Measurements from ENCODE around the gene CDH12.

CDH12 gene

GRCh38 chr5:22846693-22847092, 6.5 kb downstream of the CDH12 start:
- H3K4me1 ChIP-seq (ENCODE audit: control insufficient read depth, insufficient read depth, low read length): no peaks in the 10 kb centered on the region
- H3K4me3 ChIP-seq (ENCODE audit: low read length): no peak overlapping the region
- no peak overlapping the region for H3K27ac ChIP-seq (ENCODE audit: low read length)
- no peaks in the 10 kb centered on the region for H3K9me3 ChIP-seq (ENCODE audit: control insufficient read depth, insufficient read depth, low read length)
- no peaks in the 10 kb centered on the region for H3K27me3 ChIP-seq (ENCODE audit: control insufficient read depth, insufficient read depth, low read length)
- H3K36me3 ChIP-seq (ENCODE audit: control insufficient read depth, insufficient read depth, low read length): no peaks in the 10 kb centered on the region
- WGBS (ENCODE audit: insufficient coverage, insufficient read length): 100% methylated on average over 1 of the region's 2 CpGs
- no peak for DNase-seq (ENCODE audit: low read depth, low spot score)

GRCh38 chr5:22844636-22845035, 8.5 kb downstream of the CDH12 start:
- Histone ChIP-seq H3K27me3 (ENCODE audit: control insufficient read depth, insufficient read depth, low read length) (no peaks in the 10 kb centered on the region), H3K36me3 (ENCODE audit: control insufficient read depth, insufficient read depth, low read length) (no peaks in the 10 kb centered on the region), H3K4me1 (ENCODE audit: control insufficient read depth, insufficient read depth, low read length) (no peaks in the 10 kb centered on the region), H3K4me3 (ENCODE audit: low read length) (no peak overlapping the region), H3K9me3 (ENCODE audit: control insufficient read depth, insufficient read depth, low read length) (no peaks in the 10 kb centered on the region), H3K27ac (ENCODE audit: low read length) (no peak overlapping the region)
- DNase-seq (ENCODE audit: low read depth, low spot score): no peak
- no CpG with 5 or more reads among the region's 2 CpGs for WGBS (ENCODE audit: insufficient coverage, insufficient read length)

GRCh38 chr5:22844155-22844554, 9.0 kb downstream of the CDH12 start:
- DNase-seq (ENCODE audit: low read depth, low spot score): no peak
- Histone ChIP-seq H3K9me3 (ENCODE audit: control insufficient read depth, insufficient read depth, low read length) (no peaks in the 10 kb centered on the region), H3K27me3 (ENCODE audit: control insufficient read depth, insufficient read depth, low read length) (no peaks in the 10 kb centered on the region), H3K4me1 (ENCODE audit: control insufficient read depth, insufficient read depth, low read length) (no peaks in the 10 kb centered on the region), H3K36me3 (ENCODE audit: control insufficient read depth, insufficient read depth, low read length) (no peaks in the 10 kb centered on the region), H3K27ac (ENCODE audit: low read length) (no peak overlapping the region), H3K4me3 (ENCODE audit: low read length) (no peak overlapping the region)
- WGBS (ENCODE audit: insufficient coverage, insufficient read length): no CpG with 5 or more reads among the region's 1 CpG

- WGBS (ENCODE audit: insufficient coverage, insufficient read length): no CpG with 5 or more reads among the region's 2 CpGs
- Histone ChIP-seq H3K27ac (ENCODE audit: low read length) (no peak overlapping the region), H3K4me3 (ENCODE audit: low read length) (no peak overlapping the region), H3K9me3 (ENCODE audit: control insufficient read depth, insufficient read depth, low read length) (no peaks in the 10 kb centered on the region), H3K27me3 (ENCODE audit: control insufficient read depth, insufficient read depth, low read length) (no peaks in the 10 kb centered on the region), H3K36me3 (ENCODE audit: control insufficient read depth, insufficient read depth, low read length) (no peaks in the 10 kb centered on the region), H3K4me1 (ENCODE audit: control insufficient read depth, insufficient read depth, low read length) (no peaks in the 10 kb centered on the region)
- DNase-seq (ENCODE audit: low read depth, low spot score): no peak
Observed at GRCh38 chr5:22842574-22842973, 10.6 kb downstream of the CDH12 start.

- Histone ChIP-seq H3K4me1 (ENCODE audit: control insufficient read depth, insufficient read depth, low read length) (no peaks in the 10 kb centered on the region), H3K36me3 (ENCODE audit: control insufficient read depth, insufficient read depth, low read length) (no peaks in the 10 kb centered on the region), H3K4me3 (ENCODE audit: low read length) (no peak overlapping the region), H3K27me3 (ENCODE audit: control insufficient read depth, insufficient read depth, low read length) (no peaks in the 10 kb centered on the region), H3K9me3 (ENCODE audit: control insufficient read depth, insufficient read depth, low read length) (no peaks in the 10 kb centered on the region), H3K27ac (ENCODE audit: low read length) (no peak overlapping the region)
- DNase-seq (ENCODE audit: low read depth, low spot score): no peak
- no CpG with 5 or more reads among the region's 4 CpGs for WGBS (ENCODE audit: insufficient coverage, insufficient read length)
Observed at GRCh38 chr5:22837803-22838202, 15.3 kb downstream of the CDH12 start.

- no peak overlapping the region for H3K4me3 ChIP-seq (ENCODE audit: low read length)
- no peak overlapping the region for H3K27ac ChIP-seq (ENCODE audit: low read length)
- H3K9me3 ChIP-seq (ENCODE audit: control insufficient read depth, insufficient read depth, low read length): no peaks in the 10 kb centered on the region
- no peaks in the 10 kb centered on the region for H3K4me1 ChIP-seq (ENCODE audit: control insufficient read depth, insufficient read depth, low read length)
- 100% methylated on average over 1 of the region's 1 CpG for WGBS (ENCODE audit: insufficient coverage, insufficient read length)
- H3K36me3 ChIP-seq (ENCODE audit: control insufficient read depth, insufficient read depth, low read length): no peaks in the 10 kb centered on the region
- H3K27me3 ChIP-seq (ENCODE audit: control insufficient read depth, insufficient read depth, low read length): no peaks in the 10 kb centered on the region
- no peak for DNase-seq (ENCODE audit: low read depth, low spot score)
Observed at GRCh38 chr5:22835686-22836085, 17.5 kb downstream of the CDH12 start.

- no peaks in the 10 kb centered on the region for H3K27me3 ChIP-seq (ENCODE audit: control insufficient read depth, insufficient read depth, low read length)
- no CpG with 5 or more reads among the region's 2 CpGs for WGBS (ENCODE audit: insufficient coverage, insufficient read length)
- no peak for DNase-seq (ENCODE audit: low read depth, low spot score)
Observed at GRCh38 chr5:22793463-22793862, 59.7 kb downstream of the CDH12 start.

GRCh38 chr5:22787807-22788206, 65.3 kb downstream of the CDH12 start:
- H3K27ac ChIP-seq (ENCODE audit: low read length): no peak overlapping the region
- no peaks in the 10 kb centered on the region for H3K36me3 ChIP-seq (ENCODE audit: control insufficient read depth, insufficient read depth, low read length)
- no peaks in the 10 kb centered on the region for H3K27me3 ChIP-seq (ENCODE audit: control insufficient read depth, insufficient read depth, low read length)
- no peak for DNase-seq (ENCODE audit: low read depth, low spot score)
- no peak overlapping the region for H3K4me3 ChIP-seq (ENCODE audit: low read length)
- H3K9me3 ChIP-seq (ENCODE audit: control insufficient read depth, insufficient read depth, low read length): no peaks in the 10 kb centered on the region
- no CpG with 5 or more reads among the region's 1 CpG for WGBS (ENCODE audit: insufficient coverage, insufficient read length)
- no peaks in the 10 kb centered on the region for H3K4me1 ChIP-seq (ENCODE audit: control insufficient read depth, insufficient read depth, low read length)

More at GRCh38 chr5:22793463-22793862, 59.7 kb downstream of the CDH12 start:
- H3K9me3 ChIP-seq (ENCODE audit: control insufficient read depth, insufficient read depth, low read length): no peaks in the 10 kb centered on the region
- H3K4me3 ChIP-seq (ENCODE audit: low read length): no peak overlapping the region
- H3K27ac ChIP-seq (ENCODE audit: low read length): no peak overlapping the region
- H3K4me1 ChIP-seq (ENCODE audit: control insufficient read depth, insufficient read depth, low read length): no peaks in the 10 kb centered on the region
- no peaks in the 10 kb centered on the region for H3K36me3 ChIP-seq (ENCODE audit: control insufficient read depth, insufficient read depth, low read length)

- no peak for DNase-seq (ENCODE audit: low read depth, low spot score)
- Histone ChIP-seq H3K4me1 (ENCODE audit: control insufficient read depth, insufficient read depth, low read length) (no peaks in the 10 kb centered on the region), H3K27me3 (ENCODE audit: control insufficient read depth, insufficient read depth, low read length) (no peaks in the 10 kb centered on the region), H3K4me3 (ENCODE audit: low read length) (no peak overlapping the region), H3K27ac (ENCODE audit: low read length) (no peak overlapping the region), H3K9me3 (ENCODE audit: control insufficient read depth, insufficient read depth, low read length) (no peaks in the 10 kb centered on the region), H3K36me3 (ENCODE audit: control insufficient read depth, insufficient read depth, low read length) (no peaks in the 10 kb centered on the region)
- WGBS (ENCODE audit: insufficient coverage, insufficient read length): no CpG with 5 or more reads among the region's 5 CpGs
Observed at GRCh38 chr5:22787398-22787797, 65.7 kb downstream of the CDH12 start.

- Histone ChIP-seq H3K9me3 (ENCODE audit: control insufficient read depth, insufficient read depth, low read length) (no peaks in the 10 kb centered on the region), H3K36me3 (ENCODE audit: control insufficient read depth, insufficient read depth, low read length) (no peaks in the 10 kb centered on the region), H3K27ac (ENCODE audit: low read length) (no peak overlapping the region), H3K4me3 (ENCODE audit: low read length) (no peak overlapping the region), H3K4me1 (ENCODE audit: control insufficient read depth, insufficient read depth, low read length) (no peaks in the 10 kb centered on the region), H3K27me3 (ENCODE audit: control insufficient read depth, insufficient read depth, low read length) (no peaks in the 10 kb centered on the region)
- DNase-seq (ENCODE audit: low read depth, low spot score): no peak
Observed at GRCh38 chr5:22780756-22781155, 72.4 kb downstream of the CDH12 start.

GRCh38 chr5:22779499-22779898, 73.6 kb downstream of the CDH12 start:
- Histone ChIP-seq H3K9me3 (ENCODE audit: control insufficient read depth, insufficient read depth, low read length) (no peaks in the 10 kb centered on the region), H3K4me1 (ENCODE audit: control insufficient read depth, insufficient read depth, low read length) (no peaks in the 10 kb centered on the region), H3K27ac (ENCODE audit: low read length) (no peak overlapping the region), H3K27me3 (ENCODE audit: control insufficient read depth, insufficient read depth, low read length) (no peaks in the 10 kb centered on the region), H3K36me3 (ENCODE audit: control insufficient read depth, insufficient read depth, low read length) (no peaks in the 10 kb centered on the region), H3K4me3 (ENCODE audit: low read length) (no peak overlapping the region)
- DNase-seq (ENCODE audit: low read depth, low spot score): no peak
- no CpG with 5 or more reads among the region's 3 CpGs for WGBS (ENCODE audit: insufficient coverage, insufficient read length)

Data from iPS DF 6.9 (cell line).